AG10803 (cell line): Measurements from ENCODE around the gene ABHD17A.

ENCODE experiments used
- DNase-seq: peaks from one replicate; pipeline ENCODE4 v3.0.0; 2010; ENCODE audit warnings: low read depth
- H3K4me3 ChIP-seq: 2 replicates; pipeline ENCODE4 v1.5.1; 2011; ENCODE audit warnings: mild to moderate bottlenecking, low read length, control low read depth
- TF ChIP-seq, protein P1 (sequence below): conservative IDR thresholded peaks from 2 replicates; pipeline ENCODE4 v1.5.1; 2011; ENCODE audit warnings: mild to moderate bottlenecking, low read length, control low read depth, inconsistent platforms

The ABHD17A gene

DNA sequence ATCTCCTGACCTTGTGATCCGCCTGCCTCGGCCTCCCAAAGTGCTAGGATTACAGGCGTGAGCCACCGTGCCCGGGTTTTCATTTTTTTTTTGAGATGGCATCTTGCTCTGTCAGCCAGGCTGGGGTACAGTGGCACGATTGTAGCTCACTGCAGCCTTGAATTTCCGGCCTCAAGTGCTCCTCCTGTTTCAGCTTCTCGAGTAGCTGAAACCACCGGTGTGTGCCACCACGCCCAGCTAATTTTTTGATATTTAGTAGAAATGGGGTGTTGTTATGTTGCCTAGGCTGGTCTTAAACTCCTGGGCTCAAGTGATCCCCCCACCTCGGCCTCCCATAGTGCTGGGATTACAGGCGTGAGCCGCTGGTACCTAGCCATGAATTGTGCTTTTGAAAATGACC, 25.8 kb upstream of the ABHD17A start:
- DNase-seq: no peak
- no peak overlapping the region for H3K4me3 ChIP-seq
- TF ChIP-seq, protein P1, sequence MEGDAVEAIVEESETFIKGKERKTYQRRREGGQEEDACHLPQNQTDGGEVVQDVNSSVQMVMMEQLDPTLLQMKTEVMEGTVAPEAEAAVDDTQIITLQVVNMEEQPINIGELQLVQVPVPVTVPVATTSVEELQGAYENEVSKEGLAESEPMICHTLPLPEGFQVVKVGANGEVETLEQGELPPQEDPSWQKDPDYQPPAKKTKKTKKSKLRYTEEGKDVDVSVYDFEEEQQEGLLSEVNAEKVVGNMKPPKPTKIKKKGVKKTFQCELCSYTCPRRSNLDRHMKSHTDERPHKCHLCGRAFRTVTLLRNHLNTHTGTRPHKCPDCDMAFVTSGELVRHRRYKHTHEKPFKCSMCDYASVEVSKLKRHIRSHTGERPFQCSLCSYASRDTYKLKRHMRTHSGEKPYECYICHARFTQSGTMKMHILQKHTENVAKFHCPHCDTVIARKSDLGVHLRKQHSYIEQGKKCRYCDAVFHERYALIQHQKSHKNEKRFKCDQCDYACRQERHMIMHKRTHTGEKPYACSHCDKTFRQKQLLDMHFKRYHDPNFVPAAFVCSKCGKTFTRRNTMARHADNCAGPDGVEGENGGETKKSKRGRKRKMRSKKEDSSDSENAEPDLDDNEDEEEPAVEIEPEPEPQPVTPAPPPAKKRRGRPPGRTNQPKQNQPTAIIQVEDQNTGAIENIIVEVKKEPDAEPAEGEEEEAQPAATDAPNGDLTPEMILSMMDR: no peak

DNA sequence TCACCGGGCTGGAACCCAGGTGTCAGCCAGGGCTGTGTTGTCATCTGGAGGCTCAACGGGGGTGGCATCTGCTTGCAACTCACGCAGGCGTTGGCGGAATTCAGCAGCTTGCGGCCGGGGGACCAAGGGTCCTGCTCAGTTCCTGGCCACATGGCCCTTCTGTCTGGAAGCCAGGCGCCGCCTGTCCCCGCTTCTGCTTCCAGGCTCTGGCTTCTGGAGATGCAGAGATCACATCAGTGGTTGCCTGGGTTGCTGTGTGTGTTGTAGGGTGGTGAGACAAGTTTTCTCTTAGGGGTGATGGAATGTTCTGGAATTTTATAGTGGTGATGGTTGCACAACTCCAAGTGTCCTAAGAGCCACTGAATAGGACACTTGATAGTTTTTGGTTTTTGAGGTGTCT, 24.9 kb upstream of the ABHD17A start:
- peak; percentile 73 for DNase-seq
- TF ChIP-seq, protein P1: no peak
- no peak overlapping the region for H3K4me3 ChIP-seq

DNA sequence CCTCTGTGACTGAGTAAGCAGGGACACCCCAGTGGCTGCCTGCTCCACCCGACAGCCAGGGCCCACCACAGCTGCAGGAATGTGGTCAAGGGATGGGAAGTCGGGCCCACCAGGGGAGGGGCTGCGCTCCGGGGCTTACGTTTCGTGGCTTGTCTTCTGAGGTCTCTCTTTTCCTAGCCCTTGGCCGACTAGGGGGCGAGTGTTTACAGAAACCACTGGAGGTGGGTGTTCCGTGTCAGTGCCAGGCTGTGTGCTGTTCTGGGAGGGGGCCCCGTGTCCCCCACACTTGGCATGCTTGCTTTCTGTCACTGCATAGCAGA, 24.4 kb upstream of the ABHD17A start:
- DNase-seq: no peak
- H3K4me3 ChIP-seq: no peak overlapping the region

DNA sequence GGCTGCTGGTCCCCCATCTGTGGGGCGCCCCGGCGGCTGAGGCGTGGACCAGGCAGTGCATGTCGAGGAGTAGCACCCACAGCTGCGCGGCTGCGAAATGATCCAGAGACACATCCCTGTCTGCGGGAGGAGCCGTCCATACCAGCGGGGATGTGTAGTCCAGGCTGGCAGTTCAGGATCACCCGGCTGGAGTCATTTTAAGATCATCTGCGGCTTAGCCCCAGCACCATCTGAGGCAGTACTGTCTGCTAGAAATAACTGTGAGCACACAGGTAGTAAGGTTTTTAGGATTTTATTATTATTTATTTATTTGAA, 23.0 kb upstream of the ABHD17A start:
- no peak for DNase-seq
- TF ChIP-seq, protein P1: no peak
- H3K4me3 ChIP-seq: no peak overlapping the region

More for the DNA sequence above, 24.4 kb upstream of the ABHD17A start:
- TF ChIP-seq, protein P1: no peak

DNA sequence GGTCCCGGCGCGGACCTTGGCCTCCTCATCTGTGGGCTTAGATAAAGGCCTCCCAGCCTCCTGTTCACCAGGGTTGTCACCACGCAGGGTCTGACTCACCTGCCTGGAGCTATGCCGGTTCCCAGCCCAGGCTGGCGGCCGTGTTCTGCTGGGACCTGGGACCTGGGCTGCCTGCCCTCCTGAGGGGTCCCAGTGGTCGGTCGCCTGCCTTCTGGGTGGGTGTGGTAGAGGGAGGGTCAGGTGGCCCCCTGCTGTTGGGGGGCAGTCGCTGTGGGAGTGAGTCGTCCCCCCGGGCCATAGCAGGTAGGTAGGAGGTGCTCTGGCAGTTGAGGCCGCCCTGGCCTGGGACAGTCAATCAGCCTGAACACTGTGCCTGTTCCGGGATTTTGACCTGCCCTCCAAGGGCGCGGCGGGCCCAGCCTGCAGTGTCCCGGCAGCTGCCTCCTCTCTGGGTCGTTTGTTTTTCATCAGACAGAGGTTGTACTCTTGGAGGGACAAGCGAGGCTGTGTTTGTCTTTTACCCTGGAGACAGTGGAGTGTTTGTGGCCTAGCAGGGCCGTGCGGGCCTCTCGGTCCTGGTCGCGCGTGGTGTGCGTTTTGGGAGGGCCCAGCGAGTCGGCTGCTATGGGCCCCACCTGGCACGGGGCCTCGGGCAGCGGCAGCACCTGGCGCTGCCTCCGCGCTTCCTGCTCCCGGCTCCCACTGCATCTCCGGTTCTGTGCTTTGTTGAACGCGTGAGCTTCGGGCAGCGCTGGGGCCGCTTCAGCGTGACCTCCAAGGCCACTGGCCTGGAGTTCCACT, 22.5 kb upstream of the ABHD17A start:
- TF ChIP-seq, protein P1: no peak
- DNase-seq: no peak
- no peak overlapping the region for H3K4me3 ChIP-seq

DNA sequence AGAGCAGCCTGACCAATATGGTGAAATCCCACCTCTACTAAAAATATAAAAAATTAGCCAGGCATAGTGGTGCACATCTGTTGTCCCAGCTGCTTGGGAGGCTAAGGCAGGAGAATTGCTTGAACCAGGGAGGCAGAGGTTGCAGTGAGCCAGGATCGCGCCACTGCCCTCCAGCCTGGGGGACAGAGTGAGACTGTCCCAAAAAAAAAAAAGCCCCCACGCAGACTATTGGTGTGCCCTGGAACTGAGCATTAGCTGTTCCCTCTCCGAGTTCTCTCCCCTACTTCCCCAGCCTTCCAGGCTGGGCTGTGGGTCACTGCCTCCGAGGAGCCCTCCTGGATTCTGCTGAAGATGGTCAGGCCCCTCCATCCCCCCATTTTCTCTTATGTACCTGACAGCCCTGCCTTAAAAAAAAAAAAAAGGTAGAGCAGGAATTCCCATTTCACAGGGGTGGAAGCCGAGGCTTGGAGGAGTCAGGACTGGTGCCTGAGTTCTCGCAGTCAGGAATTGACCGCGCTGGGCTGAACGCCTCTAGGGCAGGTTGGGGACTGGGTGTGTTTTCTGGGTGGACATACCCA, 21.8 kb upstream of the ABHD17A start:
- no peak overlapping the region for H3K4me3 ChIP-seq
- DNase-seq: no peak
- TF ChIP-seq, protein P1: no peak

DNA sequence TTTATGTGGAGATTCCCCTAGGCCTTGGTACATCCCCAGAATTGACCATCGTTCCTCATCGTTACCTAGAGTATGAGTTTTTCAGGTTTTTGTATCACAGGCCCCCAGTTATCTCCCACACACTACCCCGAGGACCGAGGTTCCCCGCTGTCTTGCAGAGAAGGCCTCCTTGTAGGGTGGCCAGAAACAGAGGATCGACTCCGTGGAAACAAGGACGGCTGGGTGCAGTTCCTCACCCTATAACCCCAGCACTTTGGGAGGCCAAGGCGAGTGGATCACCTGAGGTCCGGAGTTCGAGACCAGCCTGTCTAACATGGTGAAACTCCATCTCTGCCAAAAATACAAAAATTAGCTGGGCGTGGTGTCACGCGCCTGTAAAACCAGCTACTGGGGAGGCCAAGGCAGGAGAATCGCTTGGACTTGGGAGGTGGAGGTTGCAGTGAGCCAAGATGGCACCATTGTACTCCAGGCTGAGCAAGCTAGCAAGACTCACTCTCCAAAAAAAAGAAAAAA, 20.6 kb upstream of the ABHD17A start:
- DNase-seq: no peak
- TF ChIP-seq, protein P1: no peak
- peak overlapping the region; percentile 74 for H3K4me3 ChIP-seq
